MM.1S (cell line): ENCODE results near the gene CCS.

ENCODE experiments used
- DNase-seq: peaks from one replicate; pipeline ENCODE4 v3.0.0-alpha.2; 2015
- H2AFZ ChIP-seq: fragments of 300-600 bp; sonication (generic); 2 replicates; pipeline ENCODE4 v1.6.0; 2016; ENCODE audit warnings: antibody characterized with exemption, low read length
- H3F3A ChIP-seq: fragments of 300-600 bp; sonication (generic); 2 replicates; pipeline ENCODE4 v1.6.1; 2016; ENCODE audit warnings: mild to moderate bottlenecking, antibody characterized with exemption, low read length, moderate library complexity, mixed read lengths; ENCODE audit not compliant: insufficient read depth
- H3K27ac ChIP-seq: fragments of 300-600 bp; sonication (generic); 2 replicates; pipeline ENCODE4 v1.5.1; 2016; ENCODE audit warnings: mild to moderate bottlenecking, low read length
- H3K27me3 ChIP-seq: fragments of 300-600 bp; sonication (generic); replicated peaks from 2 replicates; pipeline ENCODE4 v1.6.0; 2016; ENCODE audit warnings: low read length; ENCODE audit not compliant: insufficient read depth
- H3K36me3 ChIP-seq: fragments of 300-600 bp; sonication (generic); replicated peaks from 2 replicates; pipeline ENCODE4 v1.6.1; 2016; ENCODE audit warnings: mild to moderate bottlenecking, low read length, mixed read lengths; ENCODE audit not compliant: insufficient read depth
- H3K4me1 ChIP-seq: fragments of 300-600 bp; sonication (generic); 2 replicates; pipeline ENCODE4 v1.6.1; 2016; ENCODE audit warnings: low read length, mixed read lengths
- H3K4me2 ChIP-seq: fragments of 300-600 bp; sonication (generic); 2 replicates; pipeline ENCODE4 v1.6.0; 2016; ENCODE audit warnings: low read depth, low read length
- H3K4me3 ChIP-seq: fragments of 300-600 bp; sonication (generic); 2 replicates; pipeline ENCODE4 v1.5.1; 2016; ENCODE audit warnings: low read length, mixed read lengths
- H3K79me2 ChIP-seq: fragments of 300-600 bp; sonication (generic); 2 replicates; pipeline ENCODE4 v1.6.1; 2016; ENCODE audit warnings: mixed run types, low read length, mixed read lengths
- H3K9ac ChIP-seq: fragments of 300-600 bp; sonication (generic); 2 replicates; pipeline ENCODE4 v1.6.1; 2016; ENCODE audit warnings: low read length, mixed read lengths
- H3K9me2 ChIP-seq: fragments of 300-600 bp; sonication (generic); replicated peaks from 2 replicates; pipeline ENCODE4 v1.6.1; 2016; ENCODE audit warnings: mild to moderate bottlenecking, low read length, mixed read lengths; ENCODE audit not compliant: insufficient read depth
- H3K9me3 ChIP-seq: fragments of 300-600 bp; sonication (generic); replicated peaks from 2 replicates; pipeline ENCODE4 v1.6.1; 2016; ENCODE audit warnings: mild to moderate bottlenecking, low read length, mixed read lengths; ENCODE audit not compliant: insufficient read depth
- H4K20me1 ChIP-seq: fragments of 300-600 bp; sonication (generic); 2 replicates; pipeline ENCODE4 v1.6.1; 2016; ENCODE audit warnings: mild to moderate bottlenecking, low read length, moderate library complexity, mixed read lengths; ENCODE audit not compliant: insufficient read depth
- CTCF ChIP-seq: fragments of 300-600 bp; sonication (generic); IDR thresholded peaks from 2 replicates; pipeline ENCODE4 v1.5.1; 2016; ENCODE audit warnings: antibody characterized with exemption, low read length, mixed read lengths
- EZH2 ChIP-seq: fragments of 300-600 bp; sonication (generic); optimal IDR thresholded peaks from 2 replicates; pipeline ENCODE3; 2017; ENCODE audit warnings: low read depth, mild to moderate bottlenecking, antibody characterized with exemption, low read length, mixed read lengths
- EZH2phosphoT487 ChIP-seq: fragments of 300-600 bp; sonication (generic); IDR thresholded peaks from 2 replicates; pipeline ENCODE4 v1.6.1; 2018; ENCODE audit warnings: antibody characterized with exemption, low read length

CCS gene

GRCh38 chr11:66625752-66626149, 32.8 kb downstream of the CCS start:
- Histone ChIP-seq H3K4me2 (no peak overlapping the region), H4K20me1 (peaks cover 83% of the 10 kb centered on the region), H2AFZ (no peak overlapping the region), H3K79me2 (peaks cover 100% of the 10 kb centered on the region), H3K4me3 (no peak overlapping the region), H3F3A (peaks cover 10% of the 10 kb centered on the region; the same call in 1 of the 2 replicates), H3K9me2 (no peaks in the 10 kb centered on the region), H3K27ac (no peak overlapping the region), H3K36me3 (peaks cover 39% of the 10 kb centered on the region), H3K27me3 (no peaks in the 10 kb centered on the region), H3K9ac (no peak overlapping the region), H3K9me3 (no peaks in the 10 kb centered on the region), H3K4me1 (no peaks in the 10 kb centered on the region)
- DNase-seq, result no peak
- TF ChIP-seq CTCF (no peak), EZH2phosphoT487 (no peak), EZH2 (no peak)

GRCh38 chr11:66626382-66626781, 33.4 kb downstream of the CCS start:
- Histone ChIP-seq H3K9me3 (no peaks in the 10 kb centered on the region), H3K36me3 (peaks cover 39% of the 10 kb centered on the region), H3K9ac (no peak overlapping the region), H3K9me2 (no peaks in the 10 kb centered on the region), H3K4me2 (no peak overlapping the region), H3K79me2 (peaks cover 100% of the 10 kb centered on the region), H3K4me3 (no peak overlapping the region), H3K27me3 (no peaks in the 10 kb centered on the region), H3F3A (peaks cover 10% of the 10 kb centered on the region; the same call in 1 of the 2 replicates), H2AFZ (no peak overlapping the region), H3K27ac (no peak overlapping the region), H3K4me1 (no peaks in the 10 kb centered on the region), H4K20me1 (peaks cover 77% of the 10 kb centered on the region)
- no peak for DNase-seq
- TF ChIP-seq EZH2phosphoT487 (no peak), CTCF (no peak), EZH2 (no peak)

- H2AFZ ChIP-seq, result no peak overlapping the region
- no peaks in the 10 kb centered on the region for H3K9me3 ChIP-seq
- H3K27me3 ChIP-seq, result no peaks in the 10 kb centered on the region
- no peak for DNase-seq
- H3K4me2 ChIP-seq, result no peak overlapping the region
- no peaks in the 10 kb centered on the region for H3K9me2 ChIP-seq
- H3K36me3 ChIP-seq, result peaks cover 39% of the 10 kb centered on the region
- TF ChIP-seq CTCF (no peak), EZH2phosphoT487 (no peak), EZH2 (no peak)
- H3K4me1 ChIP-seq, result 0 out of 2 replicates have a peak, but pooled peaks cover 3% of the 10 kb centered on the region
- peaks cover 100% of the 10 kb centered on the region for H3K79me2 ChIP-seq
- peaks cover 11% of the 10 kb centered on the region; the same call in 1 of the 2 replicates for H3F3A ChIP-seq
- peaks cover 74% of the 10 kb centered on the region for H4K20me1 ChIP-seq
- no peak overlapping the region for H3K4me3 ChIP-seq
- H3K27ac ChIP-seq, result no peak overlapping the region
- H3K9ac ChIP-seq, result no peak overlapping the region
Observed at GRCh38 chr11:66626926-66627325, 33.9 kb downstream of the CCS start.
